Sigmoid colon (tissue), 4 donors: Measurements from ENCODE around the gene ZFAND3.

Experiments used
- EP300 ChIP-seq, 4 donors: sonication (generic); formaldehyde crosslinking; IDR thresholded peaks; one replicate each; pipeline ENCODE4 v1.6.1; 2017; ENCODE audit warnings: antibody characterized with exemption in 4 of 4
- TF ChIP-seq, protein P1 (sequence below), 4 experiments: fragments of 450-650 bp in 3 of 4; fragments of 200-600 bp in 1 of 4; IDR thresholded peaks; one replicate each; pipeline ENCODE4 v1.5.1; 2016 to 2019; ENCODE audit warnings: antibody characterized with exemption in 4 of 4, mild to moderate bottlenecking in 3 of 4, moderate library complexity in 2 of 4

DNA sequence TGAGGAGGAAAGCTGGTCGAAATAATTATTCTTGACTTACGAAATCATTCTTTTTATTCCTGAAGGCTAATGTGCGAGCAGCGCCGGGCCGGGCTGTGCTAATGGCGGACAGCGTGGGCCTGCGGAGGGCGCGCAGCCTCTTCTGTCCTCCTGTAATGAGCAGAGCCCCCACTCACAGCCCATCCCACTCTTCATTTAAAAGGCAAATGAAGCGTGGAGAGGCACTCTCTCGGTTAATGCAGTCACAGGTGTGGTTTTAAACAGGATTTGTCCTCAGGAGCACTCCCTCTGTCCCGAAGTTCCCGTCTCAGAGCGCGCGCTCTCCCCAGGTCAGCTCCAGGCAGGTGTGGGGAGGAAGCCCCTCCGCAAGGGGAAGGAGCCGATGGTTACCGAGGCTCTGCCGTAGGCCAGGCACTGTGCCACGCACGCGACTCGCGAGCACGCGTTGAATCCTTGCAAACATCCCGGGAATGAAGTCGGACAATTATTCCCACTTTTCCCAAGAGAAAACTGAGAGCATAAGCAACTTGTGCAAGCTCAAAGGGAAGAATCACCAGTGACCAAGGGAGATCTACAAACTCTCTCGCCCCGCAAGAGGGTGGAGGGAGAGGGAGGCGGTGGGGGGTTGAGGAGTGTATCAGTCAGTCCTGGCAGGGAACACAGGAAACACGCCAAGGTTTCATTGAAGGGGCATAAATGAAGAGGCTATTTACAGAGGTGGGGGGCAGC lies 35.5 kb upstream of the ZFAND3 start:
- TF ChIP-seq EP300 (IDR thresholded peaks at IDR 0.05): no peak
- TF ChIP-seq, protein P1, sequence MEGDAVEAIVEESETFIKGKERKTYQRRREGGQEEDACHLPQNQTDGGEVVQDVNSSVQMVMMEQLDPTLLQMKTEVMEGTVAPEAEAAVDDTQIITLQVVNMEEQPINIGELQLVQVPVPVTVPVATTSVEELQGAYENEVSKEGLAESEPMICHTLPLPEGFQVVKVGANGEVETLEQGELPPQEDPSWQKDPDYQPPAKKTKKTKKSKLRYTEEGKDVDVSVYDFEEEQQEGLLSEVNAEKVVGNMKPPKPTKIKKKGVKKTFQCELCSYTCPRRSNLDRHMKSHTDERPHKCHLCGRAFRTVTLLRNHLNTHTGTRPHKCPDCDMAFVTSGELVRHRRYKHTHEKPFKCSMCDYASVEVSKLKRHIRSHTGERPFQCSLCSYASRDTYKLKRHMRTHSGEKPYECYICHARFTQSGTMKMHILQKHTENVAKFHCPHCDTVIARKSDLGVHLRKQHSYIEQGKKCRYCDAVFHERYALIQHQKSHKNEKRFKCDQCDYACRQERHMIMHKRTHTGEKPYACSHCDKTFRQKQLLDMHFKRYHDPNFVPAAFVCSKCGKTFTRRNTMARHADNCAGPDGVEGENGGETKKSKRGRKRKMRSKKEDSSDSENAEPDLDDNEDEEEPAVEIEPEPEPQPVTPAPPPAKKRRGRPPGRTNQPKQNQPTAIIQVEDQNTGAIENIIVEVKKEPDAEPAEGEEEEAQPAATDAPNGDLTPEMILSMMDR (IDR thresholded peaks at IDR 0.05): no peak
